HK-2 (cell line): Measurements from ENCODE around the gene MAML1.
"Not testable (repeated sequence)": the region's sequence is repeated elsewhere in the genome, so short reads cannot be mapped to it uniquely, and the experiment has no call there.

ENCODE experiments used
- DNase-seq: peaks from one replicate; pipeline ENCODE4 v3.0.0-alpha.2; 2018; ENCODE audit not compliant: unreplicated experiment

Gene MAML1

DNA sequence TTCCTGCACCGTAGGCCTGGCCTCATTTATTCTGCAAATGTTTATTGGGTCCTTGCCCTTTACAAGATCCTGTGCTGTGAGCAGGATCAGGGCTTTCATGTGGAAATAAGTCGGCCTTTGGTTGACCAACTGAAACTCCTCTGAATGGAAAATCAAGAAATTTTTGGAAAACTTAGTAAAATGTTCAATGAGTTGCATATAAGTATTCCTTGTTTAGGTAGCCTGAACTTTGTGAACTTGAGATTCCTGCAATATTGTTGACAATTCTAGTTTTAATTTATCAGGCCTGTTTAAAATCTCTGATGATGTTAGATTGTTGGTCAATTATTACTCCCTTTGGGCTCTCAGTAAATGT is 1.1 kb downstream of the MAML1 start:
- no peak for DNase-seq

DNA sequence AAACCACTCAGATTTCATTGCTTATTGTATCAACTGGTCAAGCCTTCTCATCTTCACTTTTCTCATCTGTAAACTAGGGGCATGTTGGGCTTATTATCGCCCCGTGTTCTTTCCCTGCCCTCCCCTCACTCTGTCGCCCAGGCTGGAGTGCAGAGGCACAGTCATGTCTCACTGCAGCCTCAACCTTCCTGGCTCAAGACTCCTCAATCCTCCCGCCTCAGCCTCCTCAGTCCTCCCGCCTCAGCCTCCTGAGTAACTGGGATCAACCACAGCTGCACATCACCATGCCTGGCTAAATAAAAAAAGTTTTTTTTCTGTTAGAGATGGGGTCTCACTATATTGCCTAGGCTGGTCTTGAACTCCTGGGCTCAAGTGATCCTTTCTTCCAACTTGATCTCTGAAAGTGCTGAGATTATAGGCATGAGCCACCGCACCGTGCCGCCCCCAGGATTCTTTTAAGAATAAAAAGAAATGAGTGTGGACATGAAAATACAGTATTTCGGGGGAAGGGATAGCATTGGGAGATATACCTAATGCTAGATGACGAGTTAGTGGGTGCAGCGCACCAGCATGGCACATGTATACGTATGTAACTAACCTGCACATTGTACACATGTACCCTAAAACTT is 2.0 kb downstream of the MAML1 start:
- no peak for DNase-seq

DNA sequence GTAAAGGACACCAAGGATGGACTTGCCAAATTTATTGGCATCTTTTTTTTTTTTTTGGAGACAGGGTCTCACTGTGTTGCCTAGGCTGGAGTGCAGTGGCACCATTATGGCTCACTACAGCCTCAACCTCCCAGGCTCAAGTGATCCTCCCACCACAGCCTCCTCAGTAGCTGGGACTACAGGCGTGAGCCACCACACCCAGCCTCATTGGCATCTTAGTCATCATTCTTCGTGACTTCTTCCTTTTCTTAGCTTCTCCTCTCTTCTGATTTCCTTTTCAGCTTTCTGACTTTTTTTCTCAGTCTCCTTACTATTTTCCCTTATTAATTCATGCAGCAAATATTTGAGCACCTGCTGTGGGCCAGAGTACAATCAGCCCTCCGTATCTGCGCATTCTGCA is 6.1 kb downstream of the MAML1 start:
- DNase-seq: no peak

DNA sequence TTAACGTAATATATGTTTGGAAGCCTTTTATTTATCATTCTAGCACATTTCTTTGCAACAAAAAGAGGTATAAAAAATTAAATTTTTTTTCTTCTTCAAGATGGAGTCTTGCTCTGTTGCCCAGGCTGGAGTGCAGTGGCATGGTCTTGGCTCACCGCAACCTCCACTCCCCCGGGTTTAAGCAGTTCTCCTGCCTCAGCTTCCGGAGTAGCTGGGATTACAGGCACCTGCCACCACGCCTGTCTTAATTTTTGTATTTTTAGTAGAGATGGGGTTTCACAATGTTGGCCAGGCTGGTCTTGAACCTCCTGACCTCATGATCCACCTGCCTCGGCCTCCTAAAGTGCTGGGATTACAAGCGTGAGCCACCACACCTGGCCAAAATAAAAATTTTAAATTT is 11.5 kb downstream of the MAML1 start:
- not testable (repeated sequence) for DNase-seq

DNA sequence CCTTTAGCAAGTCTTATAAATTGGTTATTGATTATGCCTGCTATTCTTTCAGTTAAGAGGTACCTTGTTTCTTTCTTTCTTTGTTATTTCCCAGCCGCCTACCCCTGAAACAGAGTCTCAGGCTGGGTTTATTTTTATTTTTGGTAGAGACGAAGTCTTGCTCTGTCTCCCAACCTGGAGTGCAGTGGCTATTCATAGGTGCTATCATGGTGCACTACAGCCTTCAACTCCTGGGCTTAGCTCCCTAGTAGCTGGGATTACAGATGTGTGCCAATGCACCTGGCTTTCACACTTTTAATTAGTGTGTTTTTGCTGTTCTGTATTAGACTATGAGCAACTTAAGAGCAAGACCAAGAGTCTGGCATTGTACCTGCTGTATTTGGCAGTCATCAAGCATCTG is 14.2 kb downstream of the MAML1 start:
- no peak for DNase-seq

DNA sequence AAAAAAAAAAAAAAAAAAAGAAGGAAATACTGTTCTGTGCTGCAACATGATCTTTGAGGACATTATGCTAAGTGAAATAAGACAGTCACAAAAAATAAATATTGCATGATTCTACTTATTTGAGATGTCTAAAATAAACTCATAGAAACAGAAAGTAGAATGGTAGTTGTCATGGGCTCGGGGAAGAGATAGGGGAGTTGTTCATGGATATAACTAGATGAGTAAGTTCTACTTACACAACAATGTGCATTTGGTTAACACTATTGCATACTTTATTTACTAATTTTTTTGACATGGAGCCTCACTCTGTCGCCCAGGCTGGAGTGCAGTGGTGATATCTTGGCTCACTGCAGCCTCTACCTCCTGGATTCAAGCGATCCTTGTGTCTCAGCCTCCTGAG is 15.2 kb downstream of the MAML1 start:
- DNase-seq: no peak

DNA sequence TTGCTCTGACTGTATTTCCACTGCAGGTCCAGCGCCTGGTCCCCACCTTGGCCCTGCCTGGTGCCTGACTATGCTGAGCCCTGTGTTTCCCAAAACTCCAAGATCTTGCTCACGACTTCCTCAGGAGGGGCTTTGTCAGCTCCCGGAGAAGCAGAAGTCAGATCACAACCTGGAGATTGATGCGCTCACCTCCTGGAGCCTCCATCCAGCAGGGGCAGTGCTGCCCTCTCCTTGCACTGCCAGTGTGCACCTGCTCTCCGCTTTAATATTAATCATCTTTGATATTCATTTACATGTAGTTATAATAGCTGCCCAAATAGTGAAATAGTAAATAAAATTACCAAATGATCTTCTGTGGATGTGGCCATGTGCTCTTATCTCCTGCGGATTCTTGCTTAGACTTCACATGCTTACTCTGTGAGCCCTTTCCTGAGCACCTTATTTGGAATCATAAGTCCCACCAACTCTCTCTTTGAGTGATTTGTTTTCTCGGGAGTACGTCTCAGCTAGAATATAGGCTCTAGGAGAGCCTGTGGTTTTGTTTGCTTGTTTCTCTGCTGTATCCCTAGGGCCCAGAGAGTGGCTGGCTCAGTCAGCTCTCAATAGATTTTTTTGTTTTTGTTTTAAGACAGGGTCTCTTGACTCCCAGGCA is 17.4 kb downstream of the MAML1 start:
- DNase-seq: no peak

DNA sequence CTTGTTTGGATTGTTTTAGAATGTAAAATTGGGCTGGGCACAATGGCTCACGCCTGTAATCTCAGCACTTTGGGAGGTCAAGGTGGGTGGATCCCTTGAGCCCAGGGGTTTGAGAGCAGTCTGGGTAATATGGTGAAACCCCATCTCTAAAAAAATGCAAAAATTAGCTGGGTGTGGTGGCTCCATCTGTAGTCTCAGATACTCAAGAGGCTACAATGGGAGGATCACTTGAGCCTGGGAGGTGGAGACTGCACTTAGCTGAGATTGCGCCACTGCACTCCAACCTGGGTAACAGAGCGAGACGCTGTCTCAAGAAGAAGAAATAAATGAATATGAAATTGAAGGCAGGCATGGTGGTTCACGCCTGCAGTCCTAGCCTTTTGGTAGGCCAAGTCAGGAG is 21.3 kb downstream of the MAML1 start:
- no peak for DNase-seq

DNA sequence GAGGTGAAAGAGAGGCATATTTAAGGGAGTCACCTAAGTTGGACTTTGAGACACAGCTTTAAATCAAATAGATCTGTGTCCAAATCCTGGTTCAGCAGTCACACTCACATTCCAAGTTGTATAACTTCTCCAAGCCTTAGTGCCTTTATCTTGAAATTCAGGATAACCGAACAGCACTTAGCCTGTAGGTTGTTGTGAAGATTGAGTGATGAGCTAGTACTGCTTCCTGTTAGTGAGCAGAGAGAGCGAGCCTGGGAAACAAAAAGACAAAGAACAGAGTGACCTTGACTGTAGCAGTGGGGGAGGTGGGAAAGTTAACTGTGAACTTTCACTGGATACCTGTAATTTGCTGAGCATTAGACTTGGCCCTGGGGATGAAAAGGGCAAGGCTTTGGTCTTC is 22.4 kb downstream of the MAML1 start:
- no peak for DNase-seq

DNA sequence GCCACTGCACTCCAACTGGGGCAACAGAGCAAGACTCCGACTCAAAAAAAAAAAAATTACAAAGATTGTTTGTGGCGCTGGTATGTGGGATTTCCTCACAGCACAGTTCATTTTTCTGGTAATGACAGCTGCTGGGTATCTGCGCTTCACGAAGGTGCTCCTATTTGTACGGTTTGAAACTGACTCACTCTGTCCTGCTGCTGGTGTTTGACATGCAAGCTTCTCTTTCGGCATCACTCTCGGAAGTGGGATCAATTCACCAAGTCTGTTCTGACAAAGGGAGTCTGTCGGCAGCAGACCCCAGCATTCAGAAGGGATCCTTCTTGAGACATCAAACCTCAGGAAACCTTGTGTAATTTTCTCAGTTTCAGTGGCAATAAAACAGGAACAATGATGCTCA is 26.3 kb downstream of the MAML1 start:
- no peak for DNase-seq

DNA sequence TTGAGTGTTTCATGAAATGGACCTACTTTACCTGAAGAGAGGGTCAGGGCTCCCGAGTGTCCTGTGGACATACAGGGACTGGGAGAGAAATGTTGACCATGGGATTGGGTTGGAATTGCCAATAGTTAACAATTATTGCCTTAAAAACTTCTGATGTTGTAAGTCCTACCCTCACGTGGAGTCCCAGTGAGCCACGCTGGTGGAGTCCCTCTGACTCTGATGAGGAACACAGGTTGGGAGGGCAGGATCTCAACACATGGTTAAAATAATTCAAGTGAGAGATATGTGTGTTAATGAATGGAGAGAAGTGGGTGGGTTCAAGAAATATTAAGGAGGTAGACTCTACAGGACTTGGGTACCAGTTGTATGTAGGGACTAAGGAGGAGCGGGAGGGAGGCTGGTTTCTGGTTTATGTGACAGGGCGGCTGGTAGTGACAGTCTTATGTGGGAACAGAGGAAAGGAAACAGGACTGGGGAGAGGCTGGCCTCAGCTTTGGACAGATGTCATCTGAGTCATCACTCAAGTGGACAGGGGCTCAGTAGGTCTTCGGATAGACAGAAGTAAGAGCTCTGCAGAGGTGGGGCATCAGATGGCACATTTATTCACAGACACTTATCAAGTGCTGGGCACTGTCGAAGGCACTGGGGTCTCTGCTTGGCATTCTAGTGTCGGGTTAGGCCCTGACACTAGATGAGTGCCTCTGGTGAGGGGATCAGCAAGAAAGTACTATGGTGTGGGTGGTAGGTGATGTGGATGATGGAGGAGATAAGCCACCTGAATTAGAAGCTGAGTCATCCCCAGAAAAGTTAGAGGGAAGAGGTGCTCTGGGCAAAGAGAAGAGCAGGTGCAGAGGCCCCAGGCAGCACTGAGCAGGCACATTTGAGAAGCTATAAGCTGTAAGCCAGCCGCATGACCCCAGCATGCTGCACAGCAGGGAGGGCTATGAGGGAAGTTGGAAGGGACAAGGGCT is 27.2 kb downstream of the MAML1 start:
- DNase-seq: no peak

DNA sequence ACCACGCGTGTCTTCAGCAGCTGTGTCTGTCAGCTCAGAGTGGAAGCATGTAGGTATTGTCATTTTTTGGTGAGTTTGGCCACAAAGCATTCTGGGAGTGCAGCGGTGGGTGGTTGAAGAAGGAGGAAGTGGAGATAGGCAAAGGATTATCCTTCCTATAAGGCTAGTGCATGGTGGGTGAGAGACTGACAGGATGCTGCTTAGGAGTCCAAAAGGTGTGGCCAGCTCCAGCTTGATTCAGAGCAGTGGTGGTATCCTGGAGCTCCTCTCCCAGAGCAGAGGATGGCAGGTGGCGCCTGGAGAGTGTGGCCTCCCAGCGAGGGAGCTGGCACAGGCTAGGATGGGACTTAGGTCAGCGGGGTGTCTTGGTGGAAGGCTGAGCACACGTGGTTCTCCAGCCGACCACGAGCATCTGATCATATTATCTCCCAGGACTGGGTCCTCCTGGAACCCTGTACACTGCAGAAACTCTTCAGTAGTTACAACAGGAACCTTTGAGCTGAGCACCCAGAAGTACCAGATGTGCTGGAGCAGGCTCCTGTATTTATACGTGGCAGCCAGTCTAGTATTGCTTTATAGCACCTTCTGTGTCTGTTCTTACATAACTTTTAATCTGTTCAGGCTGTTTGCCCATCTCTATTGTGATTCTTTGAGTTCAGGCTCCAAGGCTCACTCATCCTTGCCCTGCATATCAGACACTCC is 29.6 kb downstream of the MAML1 start:
- DNase-seq: no peak

DNA sequence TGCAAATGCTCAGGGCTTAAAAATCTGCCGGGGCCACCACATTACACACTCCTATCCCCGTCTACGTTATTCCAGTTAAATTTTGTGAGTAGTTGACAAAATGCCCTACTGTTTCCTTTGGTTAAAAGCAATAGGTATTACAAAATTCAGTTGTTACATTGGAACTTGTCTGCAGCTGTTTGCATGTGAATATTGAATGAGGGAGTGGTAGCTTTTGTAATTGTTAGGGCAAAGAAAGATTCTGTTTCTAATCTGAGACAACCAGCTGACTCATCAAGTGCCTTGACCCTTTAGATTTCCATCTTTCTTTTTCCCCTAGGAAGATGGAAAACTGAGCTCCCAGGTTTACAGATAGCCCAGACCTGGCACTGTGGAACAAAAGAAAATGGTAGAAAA is 30.2 kb downstream of the MAML1 start:
- no peak for DNase-seq

DNA sequence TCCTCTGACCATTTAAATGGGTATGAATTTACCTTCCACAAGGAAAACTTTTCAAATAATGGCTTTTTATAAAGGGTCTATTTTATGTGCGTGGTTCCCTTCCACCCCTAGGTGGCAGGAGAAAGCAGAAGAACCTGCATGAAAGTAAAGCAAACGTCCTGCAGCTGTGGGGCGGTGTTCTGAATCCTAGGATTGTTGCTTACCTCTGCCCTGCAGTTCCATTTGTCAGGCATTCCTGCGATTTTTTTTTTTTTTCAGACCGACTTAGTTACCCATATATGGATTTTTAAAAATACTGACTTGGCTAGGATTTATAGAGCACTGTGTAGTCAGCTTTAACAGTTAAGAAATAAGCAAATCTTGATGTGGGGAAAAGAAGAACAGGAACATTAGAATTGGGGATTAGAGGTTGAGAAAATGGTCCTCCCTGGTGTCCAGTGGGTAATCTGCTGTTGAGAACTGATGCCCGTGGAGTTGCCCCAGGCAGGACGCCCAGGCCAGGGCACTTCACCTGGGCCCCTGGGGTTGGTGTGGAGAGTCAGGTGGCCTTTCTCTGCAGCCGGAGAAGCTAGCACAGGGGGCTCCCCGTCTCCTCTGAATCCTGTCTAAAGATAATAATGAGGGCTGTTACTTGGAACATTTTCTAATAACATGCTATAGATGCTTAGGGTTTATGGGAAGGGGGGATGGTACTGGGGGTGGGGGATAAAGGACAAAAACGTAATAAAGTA is 30.8 kb downstream of the MAML1 start:
- DNase-seq: peak; percentile 36

DNA sequence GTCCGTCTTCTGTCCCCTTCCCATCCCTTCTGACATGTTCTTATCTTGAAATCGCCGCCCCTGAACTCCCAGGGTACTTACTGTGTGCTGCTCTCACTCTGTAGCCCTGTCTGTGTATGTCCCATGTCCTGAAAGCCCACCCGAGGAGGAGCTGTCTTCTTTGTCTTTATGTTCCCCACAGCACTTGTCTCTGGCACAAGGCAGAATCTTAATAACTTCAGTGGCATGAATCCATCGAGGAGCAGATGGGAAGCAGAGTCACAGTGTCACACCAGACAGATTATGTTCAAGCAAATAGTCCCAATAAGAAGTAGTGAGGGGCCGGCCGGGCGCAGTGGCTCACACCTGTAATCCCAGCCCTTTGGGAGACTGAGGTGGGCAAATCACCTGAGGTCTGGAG is 31.4 kb downstream of the MAML1 start:
- DNase-seq: no peak

DNA sequence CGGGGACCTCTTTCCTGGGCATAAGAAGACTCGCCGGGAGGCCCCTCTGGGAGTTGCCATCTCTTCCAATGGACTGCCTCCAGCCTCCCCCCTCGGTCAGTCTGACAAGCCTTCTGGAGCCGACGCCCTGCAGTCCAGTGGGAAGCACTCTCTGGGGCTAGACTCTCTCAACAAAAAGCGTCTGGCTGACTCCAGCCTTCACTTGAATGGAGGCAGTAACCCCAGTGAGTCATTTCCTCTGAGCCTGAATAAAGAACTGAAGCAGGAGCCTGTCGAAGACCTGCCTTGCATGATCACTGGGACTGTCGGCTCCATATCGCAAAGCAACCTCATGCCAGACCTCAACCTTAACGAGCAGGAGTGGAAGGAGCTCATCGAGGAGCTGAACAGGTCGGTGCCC is 32.8 kb downstream of the MAML1 start:
- peak; percentile 41 for DNase-seq

DNA sequence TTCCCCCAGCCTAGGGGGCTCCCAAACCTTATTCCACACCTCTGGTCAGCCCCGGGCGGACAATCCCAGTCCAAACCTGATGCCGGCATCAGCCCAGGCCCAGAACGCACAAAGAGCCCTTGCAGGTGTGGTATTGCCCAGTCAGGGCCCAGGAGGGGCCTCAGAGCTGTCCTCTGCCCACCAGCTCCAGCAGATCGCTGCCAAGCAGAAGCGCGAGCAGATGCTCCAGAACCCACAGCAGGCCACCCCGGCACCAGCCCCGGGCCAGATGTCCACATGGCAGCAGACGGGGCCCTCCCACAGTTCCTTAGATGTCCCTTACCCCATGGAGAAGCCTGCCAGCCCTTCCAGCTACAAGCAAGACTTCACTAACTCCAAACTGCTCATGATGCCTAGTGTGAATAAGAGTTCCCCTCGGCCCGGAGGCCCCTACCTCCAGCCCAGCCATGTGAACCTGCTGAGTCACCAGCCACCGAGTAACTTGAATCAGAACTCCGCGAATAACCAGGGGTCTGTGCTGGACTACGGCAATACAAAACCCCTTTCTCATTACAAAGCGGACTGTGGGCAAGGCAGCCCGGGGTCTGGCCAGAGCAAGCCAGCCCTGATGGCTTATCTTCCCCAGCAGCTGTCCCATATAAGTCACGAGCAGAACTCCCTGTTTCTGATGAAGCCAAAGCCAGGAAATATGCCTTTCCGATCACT is 33.6 kb downstream of the MAML1 start:
- DNase-seq: peak; percentile 44

DNA sequence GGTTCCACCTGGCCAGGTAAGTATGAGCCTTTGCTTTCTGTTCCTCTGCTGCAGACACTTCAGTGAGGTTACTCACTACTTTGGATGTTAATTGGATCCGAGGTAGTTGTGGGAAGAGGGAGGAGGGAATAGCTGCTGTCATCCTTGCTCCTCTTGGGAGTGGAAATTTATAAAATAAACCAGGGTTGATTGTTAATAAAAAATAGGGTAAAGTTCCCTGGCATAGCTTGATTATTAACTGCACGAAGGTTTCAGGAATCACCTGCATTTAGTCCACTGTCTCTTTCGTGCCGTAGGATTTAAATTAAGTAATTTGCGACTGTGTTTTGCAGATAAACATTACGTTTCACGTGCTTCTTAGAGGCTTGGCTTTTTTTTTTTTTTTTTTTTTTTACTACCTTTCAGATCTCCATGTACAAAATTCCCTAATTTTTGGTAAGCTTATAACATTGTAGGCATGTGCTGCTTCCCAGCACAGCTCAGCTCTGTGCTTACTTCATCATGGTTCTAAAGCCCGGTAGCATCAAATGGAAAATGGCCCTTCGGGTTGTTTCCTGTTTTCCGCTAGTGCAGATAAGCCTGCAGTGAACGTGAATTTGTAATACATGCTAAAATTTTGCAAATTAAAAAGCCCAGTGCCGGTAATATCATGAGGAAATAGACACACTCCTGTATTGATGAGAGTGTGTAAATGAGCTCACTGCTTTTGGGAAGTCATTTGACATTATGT is 34.3 kb downstream of the MAML1 start:
- no peak for DNase-seq

DNA sequence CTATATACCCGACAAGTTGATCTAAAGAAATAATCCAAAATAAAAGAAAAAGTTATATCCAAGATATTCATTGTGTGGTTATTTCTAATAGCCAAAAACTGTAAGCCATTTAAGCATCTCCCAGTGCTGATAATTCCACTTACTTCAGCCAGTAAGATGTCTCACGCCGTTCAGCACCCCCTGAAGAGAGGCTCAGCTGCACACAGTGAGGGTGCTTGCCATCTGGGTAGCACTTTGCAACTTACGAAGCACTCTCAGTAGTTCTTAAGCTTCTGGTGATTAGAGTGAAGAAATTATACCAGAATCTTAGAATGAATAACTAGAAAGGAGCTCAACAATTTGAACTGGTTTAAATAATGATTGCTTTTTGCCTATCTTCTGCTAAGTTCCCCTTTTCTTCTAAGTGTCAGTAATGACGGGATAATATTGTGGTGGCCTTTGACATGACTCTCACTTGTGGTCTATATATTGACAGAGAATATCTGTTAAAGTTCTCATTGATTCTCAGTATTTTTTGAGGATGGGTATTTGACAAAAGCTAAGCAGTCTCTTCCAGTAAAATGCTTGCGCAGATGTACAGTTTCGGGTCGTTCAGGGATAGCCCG is 35.0 kb downstream of the MAML1 start:
- no peak for DNase-seq
